Thoracic aorta endothelial cell (primary cell): ENCODE results near the gene ABRAXAS1. TPM values are rescaled to one million over a fixed set of nuclear protein-coding genes. Genes with fewer than 3 reads are reported as not detected.

Experiments
- total RNA-seq: library from RNA; depleted of rRNA; stranded (reverse); fragments of >200 nt; gene quantifications from 2 replicates; pipeline ENCODE4 v1.2.3, GENCODE V29; 2012

Gene ABRAXAS1
- total RNA-seq, result 25.3 and 25.6 TPM in 2 replicates

DNA sequence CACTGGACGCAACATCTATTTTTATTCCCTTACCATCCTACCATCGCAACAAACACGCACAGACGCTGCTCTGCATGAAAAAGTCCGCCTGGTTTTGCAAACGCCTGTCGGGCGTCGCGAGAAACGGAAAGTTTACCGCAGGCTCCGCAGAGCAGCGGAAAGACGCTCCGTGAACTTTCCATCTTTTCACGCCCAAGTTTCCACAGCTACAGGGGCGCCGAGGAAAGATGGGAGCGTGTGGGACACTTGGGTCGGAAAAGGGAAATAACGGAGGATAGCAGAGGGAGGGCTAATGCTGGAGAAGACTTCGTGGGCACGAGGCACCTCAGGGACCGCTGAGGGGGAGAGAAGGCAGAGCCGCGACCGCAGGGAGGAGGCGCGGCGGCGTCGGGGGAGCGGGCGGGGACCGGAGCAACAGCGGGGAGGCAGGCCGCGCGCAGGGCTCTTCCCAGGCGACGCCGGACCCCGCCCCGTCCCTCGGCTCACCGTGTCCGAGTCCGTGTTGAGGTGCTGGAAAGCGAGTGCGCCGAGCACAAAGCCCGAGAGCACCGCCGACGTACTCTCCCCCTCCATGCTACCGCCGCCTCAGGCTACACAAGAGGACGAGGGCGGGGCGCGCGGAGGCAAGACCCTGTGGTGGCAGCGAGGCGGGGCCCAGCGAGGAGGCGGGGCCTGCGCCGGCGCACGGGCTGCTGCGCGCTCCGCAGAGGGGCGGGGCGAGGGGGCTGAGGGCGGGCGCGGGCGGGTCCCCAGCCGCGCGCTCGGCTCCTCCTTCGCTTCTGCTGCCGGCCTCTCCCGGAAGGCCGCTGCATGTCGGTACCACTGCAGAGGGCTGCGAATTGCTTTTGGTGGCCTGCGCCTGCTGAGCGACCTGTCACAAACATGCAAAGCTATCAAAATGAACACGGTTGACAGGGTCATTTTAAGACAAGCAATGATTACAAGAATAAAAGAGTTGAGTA is at the start of gene ABRAXAS1:
Gene ABRAXAS1, minus strand, starts transcription at position 601 of the 962 bp plus-strand sequence. Its CDS starts 28 bp downstream, at position 573.

GRCh38 chr4:83455281-83456183 is 29.4 kb downstream of the ABRAXAS1 start, which contains the start of the genes HELQ and MRPS18C:
Gene HELQ (minus strand): TSS chr4:83455823. CDS start chr4:83455693, 130 bp downstream.
Gene MRPS18C (plus strand): TSS chr4:83456058. CDS start chr4:83456078, 20 bp downstream.

Other genes with a start within 250 kb of the ABRAXAS1 start
- 24.8 and 27.8 TPM in 2 replicates for gene COQ2, start 200.3 kb downstream of the ABRAXAS1 start, total RNA-seq
- 16.2 and 21.4 TPM in 2 replicates for gene HPSE, start 150.3 kb downstream of the ABRAXAS1 start, total RNA-seq
- 15.1 and 19.3 TPM in 2 replicates for gene HELQ, start 29.3 kb downstream of the ABRAXAS1 start, total RNA-seq
- 31.7 and 31.8 TPM in 2 replicates for gene MRPS18C, start 29.0 kb downstream of the ABRAXAS1 start, total RNA-seq
- gene GPAT3, start 51.0 kb upstream of the ABRAXAS1 start, total RNA-seq, result 8.5 and 24.8 TPM in 2 replicates